MM.1S (cell line): ENCODE results near the gene TMEM242.

ENCODE experiments used
- DNase-seq: peaks from one replicate; pipeline ENCODE4 v3.0.0-alpha.2; 2015
- H2AFZ ChIP-seq: fragments of 300-600 bp; sonication (generic); 2 replicates; pipeline ENCODE4 v1.6.0; 2016; ENCODE audit warnings: antibody characterized with exemption, low read length
- H3F3A ChIP-seq: fragments of 300-600 bp; sonication (generic); 2 replicates; pipeline ENCODE4 v1.6.1; 2016; ENCODE audit warnings: mild to moderate bottlenecking, antibody characterized with exemption, low read length, moderate library complexity, mixed read lengths; ENCODE audit not compliant: insufficient read depth
- H3K27ac ChIP-seq: fragments of 300-600 bp; sonication (generic); 2 replicates; pipeline ENCODE4 v1.5.1; 2016; ENCODE audit warnings: mild to moderate bottlenecking, low read length
- H3K27me3 ChIP-seq: fragments of 300-600 bp; sonication (generic); replicated peaks from 2 replicates; pipeline ENCODE4 v1.6.0; 2016; ENCODE audit warnings: low read length; ENCODE audit not compliant: insufficient read depth
- H3K36me3 ChIP-seq: fragments of 300-600 bp; sonication (generic); replicated peaks from 2 replicates; pipeline ENCODE4 v1.6.1; 2016; ENCODE audit warnings: mild to moderate bottlenecking, low read length, mixed read lengths; ENCODE audit not compliant: insufficient read depth
- H3K4me1 ChIP-seq: fragments of 300-600 bp; sonication (generic); 2 replicates; pipeline ENCODE4 v1.6.1; 2016; ENCODE audit warnings: low read length, mixed read lengths
- H3K4me2 ChIP-seq: fragments of 300-600 bp; sonication (generic); 2 replicates; pipeline ENCODE4 v1.6.0; 2016; ENCODE audit warnings: low read depth, low read length
- H3K4me3 ChIP-seq: fragments of 300-600 bp; sonication (generic); 2 replicates; pipeline ENCODE4 v1.5.1; 2016; ENCODE audit warnings: low read length, mixed read lengths
- H3K79me2 ChIP-seq: fragments of 300-600 bp; sonication (generic); 2 replicates; pipeline ENCODE4 v1.6.1; 2016; ENCODE audit warnings: mixed run types, low read length, mixed read lengths
- H3K9ac ChIP-seq: fragments of 300-600 bp; sonication (generic); 2 replicates; pipeline ENCODE4 v1.6.1; 2016; ENCODE audit warnings: low read length, mixed read lengths
- H3K9me2 ChIP-seq: fragments of 300-600 bp; sonication (generic); replicated peaks from 2 replicates; pipeline ENCODE4 v1.6.1; 2016; ENCODE audit warnings: mild to moderate bottlenecking, low read length, mixed read lengths; ENCODE audit not compliant: insufficient read depth
- H3K9me3 ChIP-seq: fragments of 300-600 bp; sonication (generic); replicated peaks from 2 replicates; pipeline ENCODE4 v1.6.1; 2016; ENCODE audit warnings: mild to moderate bottlenecking, low read length, mixed read lengths; ENCODE audit not compliant: insufficient read depth
- H4K20me1 ChIP-seq: fragments of 300-600 bp; sonication (generic); 2 replicates; pipeline ENCODE4 v1.6.1; 2016; ENCODE audit warnings: mild to moderate bottlenecking, low read length, moderate library complexity, mixed read lengths; ENCODE audit not compliant: insufficient read depth
- CTCF ChIP-seq: fragments of 300-600 bp; sonication (generic); IDR thresholded peaks from 2 replicates; pipeline ENCODE4 v1.5.1; 2016; ENCODE audit warnings: antibody characterized with exemption, low read length, mixed read lengths
- EZH2 ChIP-seq: fragments of 300-600 bp; sonication (generic); optimal IDR thresholded peaks from 2 replicates; pipeline ENCODE3; 2017; ENCODE audit warnings: low read depth, mild to moderate bottlenecking, antibody characterized with exemption, low read length, mixed read lengths
- EZH2phosphoT487 ChIP-seq: fragments of 300-600 bp; sonication (generic); IDR thresholded peaks from 2 replicates; pipeline ENCODE4 v1.6.1; 2018; ENCODE audit warnings: antibody characterized with exemption, low read length

Gene TMEM242

GRCh38 chr6:157258878-157259277, 64.4 kb downstream of the TMEM242 start:
- Histone ChIP-seq H3K27me3 (no peaks in the 10 kb centered on the region), H3K9ac (no peak overlapping the region), H3K36me3 (no peaks in the 10 kb centered on the region), H3K79me2 (no peaks in the 10 kb centered on the region), H2AFZ (no peak overlapping the region), H4K20me1 (no peaks in the 10 kb centered on the region), H3K4me1 (no peaks in the 10 kb centered on the region), H3K4me3 (no peak overlapping the region), H3K9me2 (no peaks in the 10 kb centered on the region), H3K27ac (no peak overlapping the region), H3K9me3 (no peaks in the 10 kb centered on the region), H3F3A (no peaks in the 10 kb centered on the region), H3K4me2 (no peak overlapping the region)
- no peak for TF ChIP-seq CTCF
- TF ChIP-seq EZH2phosphoT487: no peak
- TF ChIP-seq EZH2: no peak
- no peak for DNase-seq

GRCh38 chr6:157255079-157255478, 68.2 kb downstream of the TMEM242 start:
- Histone ChIP-seq H3K9me2 (no peaks in the 10 kb centered on the region), H3K4me3 (no peak overlapping the region), H3K36me3 (no peaks in the 10 kb centered on the region), H3K79me2 (no peaks in the 10 kb centered on the region), H4K20me1 (no peaks in the 10 kb centered on the region), H3K4me2 (no peak overlapping the region), H3K4me1 (no peaks in the 10 kb centered on the region), H3K9me3 (no peaks in the 10 kb centered on the region), H2AFZ (no peak overlapping the region), H3K9ac (no peak overlapping the region), H3F3A (no peaks in the 10 kb centered on the region), H3K27ac (no peak overlapping the region), H3K27me3 (no peaks in the 10 kb centered on the region)
- no peak for DNase-seq
- TF ChIP-seq EZH2phosphoT487 (no peak), EZH2 (no peak), CTCF (no peak)

- Histone ChIP-seq H3K27me3 (no peaks in the 10 kb centered on the region), H3K9me2 (no peaks in the 10 kb centered on the region), H4K20me1 (no peaks in the 10 kb centered on the region), H3K4me3 (no peak overlapping the region), H3K4me1 (no peaks in the 10 kb centered on the region), H3F3A (no peaks in the 10 kb centered on the region), H3K9me3 (no peaks in the 10 kb centered on the region), H2AFZ (no peak overlapping the region), H3K27ac (no peak overlapping the region), H3K79me2 (no peaks in the 10 kb centered on the region), H3K36me3 (no peaks in the 10 kb centered on the region), H3K9ac (no peak overlapping the region), H3K4me2 (no peak overlapping the region)
- DNase-seq: no peak
- TF ChIP-seq CTCF: no peak
- no peak for TF ChIP-seq EZH2phosphoT487
- no peak for TF ChIP-seq EZH2
Observed at GRCh38 chr6:157254538-157254937, 68.8 kb downstream of the TMEM242 start.
